ENCODE data around the gene CAPS2. TPM values are rescaled to one million over a fixed set of nuclear protein-coding genes. Genes with fewer than 3 reads are reported as not detected.

CAPS2 gene
- polyA plus RNA-seq, 6 donors from 2014 or later, result 2.1 to 9.4 (median 4.0) TPM

Other genes starting within 250 kb of the CAPS2 start
- gene KCNC2, start 120.5 kb downstream of the CAPS2 start, polyA plus RNA-seq (ENCODE audit: low read depth in 6 of 6), result not detected
- not detected for gene GLIPR1L1, start 4.3 kb upstream of the CAPS2 start, polyA plus RNA-seq (ENCODE audit: low read depth in 6 of 6)
- under 1 TPM in 4 of 6 donors, not detected in 2; 0.37 to 0.89 (median 0.59) TPM for gene GLIPR1L2, start 60.8 kb upstream of the CAPS2 start, polyA plus RNA-seq (ENCODE audit: low read depth in 6 of 6)
- 100 to 1,000 TPM; 238 to 289 (median 253) TPM for gene GLIPR1, start 150.4 kb upstream of the CAPS2 start, polyA plus RNA-seq (ENCODE audit: low read depth in 6 of 6)
- gene KRR1, start 181.3 kb upstream of the CAPS2 start, polyA plus RNA-seq (ENCODE audit: low read depth in 6 of 6), result 10 to 100 TPM; 56.1 to 81.7 (median 71.9) TPM